Measurements from ENCODE around the gene THAP11.

Gene THAP11

GRCh38 chr16:67841816-67842508 is at the start of gene THAP11:
Gene THAP11 (plus strand): TSS chr16:67842320. CDS start chr16:67842555, 235 bp downstream.
- DNase-seq = peak; percentile 91

- no peak for DNase-seq
Observed at GRCh38 chr16:67796099-67796718, 45.9 kb upstream of the THAP11 start.

GRCh38 chr16:67800338-67800926 is 41.7 kb upstream of the THAP11 start:
- no peak for DNase-seq

- DNase-seq = no peak
Observed at GRCh38 chr16:67801241-67801640, 40.9 kb upstream of the THAP11 start.

GRCh38 chr16:67801883-67802282 is 40.2 kb upstream of the THAP11 start:
- no peak for DNase-seq

GRCh38 chr16:67803894-67804293 is 38.2 kb upstream of the THAP11 start:
- DNase-seq = no peak

GRCh38 chr16:67804853-67805542 is 37.1 kb upstream of the THAP11 start:
- no peak for DNase-seq

GRCh38 chr16:67805718-67806427 is 36.2 kb upstream of the THAP11 start:
- DNase-seq = peak; percentile 22

- DNase-seq = peak; percentile 97
Observed at GRCh38 chr16:67806428-67807147, 35.5 kb upstream of the THAP11 start, which contains the start of the genes RANBP10 and TSNAXIP1. Gene RANBP10 (minus strand): TSS chr16:67806560. CDS start chr16:67806536, 24 bp downstream. Gene TSNAXIP1 (plus strand): TSS chr16:67806889. CDS start chr16:67807150, 261 bp downstream.

- no peak for DNase-seq
Observed at GRCh38 chr16:67807148-67807682, 34.9 kb upstream of the THAP11 start.

- no peak for DNase-seq
Observed at GRCh38 chr16:67811899-67812298, 30.2 kb upstream of the THAP11 start.

GRCh38 chr16:67814567-67814966 is 27.6 kb upstream of the THAP11 start:
- DNase-seq = peak; percentile 11

GRCh38 chr16:67820608-67821259 is 21.4 kb upstream of the THAP11 start:
- DNase-seq = no peak

GRCh38 chr16:67822511-67822910 is 19.6 kb upstream of the THAP11 start:
- no peak for DNase-seq

- no peak for DNase-seq
Observed at GRCh38 chr16:67825119-67825518, 17.0 kb upstream of the THAP11 start.

- DNase-seq = no peak
Observed at GRCh38 chr16:67825906-67826305, 16.2 kb upstream of the THAP11 start.

- no peak for DNase-seq
Observed at GRCh38 chr16:67828651-67829050, 13.5 kb upstream of the THAP11 start.

GRCh38 chr16:67833030-67833414 is 9.1 kb upstream of the THAP11 start:
- DNase-seq = no peak

GRCh38 chr16:67833415-67834241 is 8.5 kb upstream of the THAP11 start:
- DNase-seq = peak; percentile 84

- DNase-seq = no peak
Observed at GRCh38 chr16:67834242-67834614, 7.9 kb upstream of the THAP11 start.

Data from NCI-H146 (cell line).